GM19372 (cell line): ENCODE measurements around the gene GLRA1.
"Not testable (repeated sequence)": the region's sequence is repeated elsewhere in the genome, so short reads cannot be mapped to it uniquely, and the experiment has no call there.

Experiments
- ATAC-seq: cut with Tn5 transposase; IDR thresholded peaks from one replicate; pipeline ENCODE4 v1.9.1; 2021; ENCODE audit warnings: mild to moderate bottlenecking, low read depth, moderate library complexity; ENCODE audit not compliant: unreplicated experiment

The GLRA1 gene

DNA sequence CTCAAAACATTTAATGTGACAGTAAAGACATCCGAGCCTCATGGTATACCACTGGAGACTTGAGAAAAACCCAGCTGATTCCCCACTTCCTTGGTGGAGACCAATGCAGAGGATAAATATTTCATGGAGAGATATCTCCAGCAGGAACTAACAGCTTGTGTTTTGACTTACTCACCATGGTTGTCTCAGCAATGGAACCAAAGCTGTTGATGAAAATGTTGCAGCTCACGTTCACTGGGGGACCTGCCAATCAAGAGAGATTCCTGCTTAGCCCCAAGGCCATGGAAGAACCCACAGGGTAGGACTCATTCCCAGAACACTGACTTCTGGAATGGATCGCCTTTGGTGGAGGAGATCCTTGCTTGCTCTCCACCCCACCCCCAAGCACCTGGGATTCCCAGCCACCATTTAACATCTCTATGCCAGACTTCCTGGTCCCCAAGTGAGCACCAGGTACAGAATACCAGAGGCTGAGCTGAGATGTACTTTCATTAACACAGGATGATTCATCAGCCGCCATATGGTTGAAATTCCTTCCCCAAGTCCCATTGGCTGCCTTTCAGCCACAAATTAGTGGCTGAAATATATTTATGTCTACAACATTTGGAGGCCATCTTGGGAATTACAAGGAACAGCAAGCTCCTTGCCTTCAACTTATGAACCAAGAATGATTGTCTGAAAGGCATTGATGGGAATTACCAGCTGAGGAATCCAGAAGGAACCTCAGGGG lies 37.9 kb downstream of the GLRA1 start:
- no peak for ATAC-seq

DNA sequence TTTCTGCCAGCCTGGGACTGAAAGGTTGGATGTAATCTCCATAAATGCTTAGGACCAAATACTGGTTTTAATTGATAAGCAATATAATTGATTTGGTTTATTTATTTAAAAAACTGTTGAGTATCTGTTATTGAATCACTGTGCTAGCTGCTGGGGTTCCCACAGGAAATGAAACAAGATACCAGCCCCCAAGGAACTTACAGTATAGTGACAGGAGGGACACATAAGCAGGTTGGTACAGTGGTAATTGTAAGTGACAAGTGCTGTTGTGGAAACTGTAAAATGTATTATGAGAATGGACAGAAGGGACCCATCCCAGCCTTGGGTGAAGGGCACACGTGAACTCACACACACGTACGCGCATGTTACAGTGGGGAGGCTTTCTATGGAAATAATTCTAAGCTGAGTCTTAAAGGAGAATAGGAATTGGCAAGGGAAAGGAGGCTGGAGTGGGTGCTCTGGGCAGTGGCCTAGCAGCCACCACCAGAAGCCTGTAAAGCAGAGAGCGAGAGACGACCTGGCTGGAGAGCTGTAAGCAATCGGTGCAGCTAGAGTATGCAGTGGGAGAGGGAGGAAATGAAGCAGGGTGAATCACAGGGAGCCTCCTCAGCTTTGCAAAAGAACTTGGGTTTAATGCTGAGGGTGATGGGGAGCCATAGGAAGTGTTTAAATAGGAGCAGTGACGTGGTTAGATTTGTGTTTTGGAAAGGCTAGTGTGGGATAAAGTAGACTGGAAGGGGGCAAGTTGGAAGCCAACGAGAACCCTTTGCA lies 39.3 kb downstream of the GLRA1 start:
- ATAC-seq, result no peak

DNA sequence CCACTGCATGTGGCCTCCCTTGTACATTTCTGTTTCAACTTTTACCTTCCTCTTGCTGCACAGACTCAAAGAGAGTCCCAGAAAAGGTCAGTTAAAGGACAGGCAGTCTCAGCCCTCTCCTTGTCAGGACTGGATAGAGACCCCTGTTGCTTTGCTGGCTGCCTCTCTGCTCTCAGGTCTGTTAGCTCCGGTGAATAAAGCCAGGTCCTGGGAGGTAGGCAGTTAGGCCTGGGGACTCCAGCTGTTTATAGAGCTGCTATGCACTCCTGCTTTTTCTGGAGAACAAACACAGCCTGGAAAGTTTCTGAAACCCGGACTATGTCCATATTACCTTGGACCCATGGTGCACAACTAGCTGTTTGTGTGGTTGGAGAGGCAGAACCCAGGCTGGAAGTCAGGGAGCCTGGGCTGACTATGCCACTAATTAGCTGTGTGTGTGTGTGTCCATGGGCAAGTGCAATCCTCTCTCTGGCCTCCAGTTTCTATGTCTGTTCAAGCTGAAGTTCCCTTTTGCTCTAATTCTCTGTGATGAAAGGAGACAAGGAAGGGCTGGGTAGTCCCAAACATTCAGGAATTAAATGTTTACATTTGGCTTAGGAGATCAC lies 42.9 kb downstream of the GLRA1 start:
- no peak for ATAC-seq

DNA sequence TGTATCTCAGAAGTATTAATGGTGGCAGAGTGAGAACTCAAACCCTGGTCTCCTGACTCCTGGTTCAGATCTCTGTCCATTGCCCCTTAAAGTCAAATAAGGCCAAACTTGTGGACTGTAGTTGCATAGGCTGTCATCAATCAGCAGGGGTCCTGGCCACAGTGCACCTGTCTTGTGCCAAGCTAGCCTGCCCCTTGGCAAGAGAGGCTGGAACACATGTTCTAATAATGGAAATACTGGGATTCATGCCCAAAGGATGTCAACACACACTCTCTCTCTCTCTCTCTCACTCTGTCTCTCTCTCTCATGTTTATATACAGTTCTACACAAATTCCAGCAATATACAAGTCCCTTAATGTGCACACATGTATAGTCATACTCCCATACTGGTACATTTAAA lies 44.3 kb downstream of the GLRA1 start:
- no peak for ATAC-seq

DNA sequence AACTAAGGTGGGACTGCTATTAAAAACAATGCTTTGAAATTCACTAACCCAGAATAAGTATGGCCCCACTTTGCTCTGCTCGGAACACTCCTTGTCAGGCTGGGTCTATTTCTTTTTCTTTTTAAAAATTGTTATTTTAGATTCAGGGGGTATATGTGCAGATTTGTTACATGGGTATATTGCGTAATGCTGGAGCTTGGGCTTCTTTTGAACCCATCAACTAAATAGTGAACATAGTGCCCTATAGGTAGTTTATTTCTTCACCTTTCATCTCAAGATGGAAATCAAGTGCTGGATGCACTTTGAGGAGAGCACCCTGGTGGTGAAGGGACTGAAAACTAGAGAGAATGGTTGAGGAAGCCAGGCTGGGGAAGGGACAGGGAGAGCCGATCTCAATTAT lies 51.0 kb downstream of the GLRA1 start:
- ATAC-seq, result no peak

DNA sequence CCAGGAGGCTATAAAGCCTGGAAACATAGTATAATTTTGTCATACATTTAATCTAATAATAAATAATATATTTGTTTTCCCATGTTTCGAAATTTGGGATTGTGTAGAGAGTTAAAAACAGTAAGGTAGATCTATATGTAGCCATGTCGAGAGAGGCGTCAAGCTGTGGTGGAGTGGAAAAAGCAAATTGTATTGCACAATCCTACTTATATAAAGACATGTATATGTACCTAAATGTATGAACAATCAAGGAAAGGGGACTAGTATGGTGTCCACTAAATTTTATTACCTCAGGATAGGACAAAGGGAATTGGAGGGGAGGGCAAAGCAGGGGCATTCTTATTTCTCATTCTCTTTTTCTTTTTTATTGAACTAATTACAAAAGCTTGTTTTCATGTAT lies 52.0 kb downstream of the GLRA1 start:
- ATAC-seq, result no peak

DNA sequence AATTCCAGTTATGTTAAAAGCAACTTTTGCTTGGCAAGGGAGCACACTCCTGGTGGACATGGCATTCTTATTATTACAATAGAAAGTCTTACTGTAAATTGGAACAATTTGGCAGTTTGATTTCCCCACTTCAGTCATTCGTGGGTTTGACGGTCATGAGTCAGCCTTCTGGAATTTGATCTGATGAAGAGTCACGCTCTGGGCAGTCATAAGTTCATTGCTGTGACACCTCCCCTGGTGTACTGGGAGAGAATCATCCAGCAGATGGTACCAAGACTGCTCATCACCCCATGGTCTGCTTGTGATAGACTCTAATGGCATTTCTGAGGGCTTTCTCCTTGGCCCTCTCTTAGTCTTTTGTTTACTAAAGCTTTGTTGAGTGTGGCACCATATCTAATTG lies 53.8 kb downstream of the GLRA1 start:
- no peak for ATAC-seq

DNA sequence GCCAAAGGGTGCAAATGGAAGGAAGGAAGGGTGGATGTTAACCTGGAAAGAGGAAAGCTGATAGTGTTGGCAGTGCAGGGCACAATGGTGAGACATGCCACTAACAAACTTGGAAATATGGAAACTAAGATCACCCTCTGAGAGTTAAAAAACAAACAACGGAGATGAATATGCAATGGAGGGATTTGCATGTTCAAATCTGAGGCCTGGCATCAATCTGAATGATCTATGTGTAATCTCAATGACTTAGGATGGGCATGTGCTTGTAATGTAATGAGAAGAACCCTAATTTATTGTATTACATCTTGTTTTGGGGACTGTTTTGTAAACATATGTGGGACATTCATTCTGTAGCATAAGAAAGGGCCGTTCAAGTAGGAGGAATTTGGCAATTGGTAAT lies 54.4 kb downstream of the GLRA1 start:
- ATAC-seq, result no peak

DNA sequence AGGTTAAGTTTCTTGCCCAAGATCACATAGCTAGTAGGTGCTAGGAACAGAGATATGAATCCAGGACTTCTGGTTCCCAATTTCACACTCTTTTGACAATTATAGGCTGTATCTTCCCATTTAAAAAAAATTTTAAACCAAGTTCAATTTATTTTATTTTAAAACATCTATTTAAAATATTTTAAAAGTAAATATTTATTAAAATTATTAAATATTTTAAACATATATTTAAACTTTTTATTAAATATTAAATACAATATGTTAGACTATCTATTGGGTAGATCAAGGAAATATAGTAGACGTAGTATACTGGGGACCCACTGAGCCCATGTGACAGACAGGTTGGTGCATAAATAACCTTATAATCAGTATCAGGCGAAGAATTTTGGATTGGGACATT lies 54.8 kb downstream of the GLRA1 start:
- ATAC-seq, result no peak

DNA sequence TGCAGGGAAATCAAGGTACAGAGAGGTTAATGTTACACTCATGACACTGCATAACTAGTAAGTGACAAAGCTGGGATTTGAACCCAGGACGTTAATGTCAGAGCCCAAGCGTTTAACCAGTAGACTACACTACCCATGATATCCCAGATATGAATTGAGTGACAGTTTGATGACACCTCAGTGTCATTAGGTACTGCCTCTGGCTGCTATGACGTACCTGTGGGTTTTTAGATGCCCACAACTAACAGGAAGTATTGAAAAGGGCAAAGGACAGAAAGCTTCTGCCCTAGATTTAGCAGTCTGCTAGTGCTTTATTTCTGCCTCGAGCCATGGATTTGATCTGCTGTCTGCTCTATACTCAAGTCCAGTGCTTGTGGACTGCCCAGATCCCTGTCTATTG lies 56.2 kb downstream of the GLRA1 start:
- no peak for ATAC-seq

DNA sequence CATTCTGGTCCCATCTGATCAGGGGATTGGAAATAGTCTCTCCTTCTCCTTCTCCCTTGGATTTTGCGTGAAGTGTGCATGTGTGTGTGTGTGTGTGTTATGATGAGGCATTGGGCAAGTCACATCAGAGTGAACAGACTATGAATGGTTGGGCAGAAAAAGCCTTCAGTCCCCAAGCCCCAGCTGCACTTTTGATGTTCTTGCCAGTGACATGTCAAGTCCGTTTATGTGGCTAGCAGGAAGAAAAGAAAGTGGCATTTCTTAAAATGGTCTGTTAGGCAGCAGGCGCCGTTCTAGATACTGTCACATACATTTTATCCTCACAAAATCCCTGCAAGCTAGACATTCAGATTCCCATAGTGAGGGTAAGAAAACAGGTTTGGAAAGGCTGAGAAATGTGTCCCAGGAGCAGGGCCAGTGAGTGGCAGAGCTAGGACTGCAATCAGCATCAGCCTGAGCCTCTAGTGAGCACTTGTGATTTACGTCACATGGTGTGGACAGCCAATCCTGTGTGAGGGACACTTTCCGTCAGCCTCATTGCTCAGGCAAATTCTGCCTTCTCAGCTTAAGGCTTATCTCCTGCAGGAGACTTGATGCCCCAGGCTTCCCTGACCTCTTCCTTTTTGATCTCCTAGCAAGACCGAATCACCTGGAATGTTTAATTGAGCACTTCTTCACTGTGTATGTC lies 60.4 kb downstream of the GLRA1 start:
- ATAC-seq, result no peak

DNA sequence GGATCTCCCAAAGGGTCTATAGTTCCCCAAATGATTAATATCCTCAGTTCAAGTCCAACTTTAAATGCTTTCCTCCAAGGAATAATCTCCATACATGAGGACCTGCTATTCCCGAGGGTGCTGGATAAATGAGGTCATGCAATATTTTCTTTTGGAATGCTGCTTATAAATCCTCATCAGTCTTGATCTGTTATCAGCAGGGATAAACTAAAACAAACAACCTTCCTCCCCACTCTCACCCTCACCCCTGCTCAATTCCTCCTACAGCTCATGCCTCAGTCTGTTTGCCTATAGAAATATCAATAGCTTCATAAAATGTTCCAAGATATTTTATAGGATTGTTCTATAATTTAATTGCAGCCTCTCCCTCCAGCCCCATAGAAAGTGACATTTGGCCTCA lies 61.1 kb downstream of the GLRA1 start:
- ATAC-seq, result no peak

DNA sequence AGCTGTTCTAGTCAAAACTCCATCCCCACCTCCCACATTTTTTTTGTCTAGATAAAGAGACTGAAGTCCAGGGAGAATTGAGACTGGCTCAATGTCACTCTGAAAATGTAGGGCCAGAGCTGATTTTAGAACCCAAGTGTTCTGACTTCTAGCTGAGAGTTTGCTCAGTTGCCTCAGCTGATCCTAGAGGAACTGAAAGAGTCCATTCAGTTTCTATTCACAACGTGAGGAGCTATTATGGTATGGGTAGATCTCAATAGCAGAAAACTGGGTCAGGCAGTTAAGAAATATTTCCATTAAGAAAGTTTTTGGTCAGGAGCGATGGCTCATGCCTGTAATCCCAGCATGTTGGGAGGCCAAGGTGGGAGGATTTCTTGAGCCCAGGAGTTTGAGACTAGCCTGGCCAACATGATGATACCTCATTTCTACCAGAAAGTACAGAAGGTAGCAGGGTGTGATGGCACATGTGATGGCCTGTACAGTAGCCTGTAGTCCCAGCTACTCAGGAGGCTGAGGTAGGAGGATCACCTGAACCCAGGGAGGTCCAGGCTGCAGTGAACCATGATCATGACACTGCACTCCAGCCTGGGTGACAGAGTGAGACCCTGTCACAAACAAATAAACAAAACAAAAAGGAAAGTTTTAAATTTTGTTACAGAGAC lies 61.7 kb downstream of the GLRA1 start:
- no peak for ATAC-seq

DNA sequence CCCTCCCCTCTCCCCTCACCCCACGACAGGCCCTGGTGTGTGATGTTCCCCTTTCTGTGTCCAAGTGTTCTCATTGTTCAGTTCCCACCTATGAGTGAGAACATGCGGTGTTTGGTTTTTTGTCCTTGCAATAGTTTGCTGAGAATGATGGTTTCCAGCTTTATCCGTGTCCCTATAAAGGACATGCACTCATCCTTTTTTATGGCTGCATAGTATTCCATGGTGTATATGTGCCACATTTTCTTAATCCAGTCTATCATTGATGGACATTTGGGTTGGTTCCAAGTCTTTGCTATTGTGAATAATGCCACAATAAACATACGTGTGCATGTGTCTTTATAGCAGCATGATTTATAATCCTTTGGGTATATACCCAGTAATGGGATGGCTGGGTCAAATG lies 63.8 kb downstream of the GLRA1 start:
- not testable (repeated sequence) for ATAC-seq

DNA sequence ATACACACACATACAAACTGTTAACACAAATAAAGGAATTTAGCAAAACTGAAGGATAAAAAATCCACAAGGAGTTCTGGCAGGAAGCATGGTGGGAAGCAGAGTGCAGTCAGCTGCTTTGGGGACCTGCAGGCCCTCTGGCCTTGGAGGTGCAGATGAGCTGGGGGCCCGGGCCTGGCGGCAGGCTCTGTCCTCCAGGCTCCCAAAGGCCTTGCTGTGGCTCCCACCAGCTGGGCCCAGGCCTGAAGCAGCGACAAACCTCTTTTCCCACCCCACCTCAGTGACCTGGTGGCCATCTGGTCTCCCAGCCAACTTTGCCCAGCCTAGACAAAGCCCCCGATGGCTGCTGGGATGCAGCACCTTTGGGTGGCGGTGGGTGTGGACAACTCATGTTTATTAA lies 67.8 kb downstream of the GLRA1 start:
- no peak for ATAC-seq

DNA sequence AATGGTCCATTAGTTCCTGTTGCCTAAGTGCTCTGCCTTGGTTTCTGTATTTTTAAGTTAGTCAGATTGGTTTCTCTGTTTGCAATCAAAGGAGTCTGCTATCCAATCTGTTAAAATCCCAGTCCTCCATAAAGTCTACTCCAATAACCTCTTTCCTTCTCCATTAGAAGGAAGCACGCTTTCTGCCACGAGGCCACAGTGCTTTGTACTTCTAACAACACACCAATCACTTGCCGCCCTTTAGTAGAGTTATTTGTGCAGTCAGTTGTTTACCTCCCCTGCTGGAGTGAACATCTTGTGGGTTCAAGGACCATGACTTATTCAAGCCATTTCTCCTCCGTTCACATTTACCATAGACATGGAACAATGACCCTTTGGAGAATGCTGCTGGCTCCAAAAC lies 69.0 kb downstream of the GLRA1 start:
- ATAC-seq, result no peak

DNA sequence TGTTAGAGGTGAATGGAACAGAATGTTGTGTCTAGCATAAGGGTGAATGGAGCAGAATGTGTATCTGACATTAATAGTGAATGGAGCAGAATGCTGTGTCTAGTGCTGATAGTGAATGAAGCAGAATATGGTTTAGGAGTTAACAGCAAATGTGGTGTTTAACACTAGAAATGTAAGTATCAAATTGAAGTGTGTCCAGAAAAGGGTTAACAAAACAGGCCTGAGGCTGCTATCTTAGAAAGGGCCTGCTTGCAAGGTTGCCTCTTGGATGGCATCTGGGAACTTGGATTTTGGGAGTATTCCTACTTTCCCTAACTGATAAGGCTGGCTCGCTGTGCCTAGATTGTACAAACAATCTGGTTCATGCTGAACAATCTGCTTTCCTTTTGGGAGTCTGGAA lies 76.8 kb downstream of the GLRA1 start:
- no peak for ATAC-seq

DNA sequence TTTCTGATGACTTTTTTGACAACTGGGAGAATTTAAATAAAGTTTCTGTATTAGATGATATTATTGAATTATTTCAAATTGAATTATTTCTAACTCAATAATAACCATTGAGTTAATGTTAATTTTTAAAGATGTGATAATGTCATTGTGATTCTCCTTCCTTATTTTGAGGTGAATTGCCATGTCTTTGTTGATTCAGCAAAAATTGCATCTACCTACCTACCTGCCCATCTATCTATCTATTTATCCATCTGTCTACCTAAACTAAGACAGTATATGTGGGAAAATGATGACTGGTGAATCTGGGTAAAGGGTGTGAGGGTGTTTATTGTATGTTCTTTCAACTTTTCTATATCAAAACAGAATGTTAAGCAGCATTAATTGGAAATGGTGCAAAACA lies 77.9 kb downstream of the GLRA1 start:
- no peak for ATAC-seq

DNA sequence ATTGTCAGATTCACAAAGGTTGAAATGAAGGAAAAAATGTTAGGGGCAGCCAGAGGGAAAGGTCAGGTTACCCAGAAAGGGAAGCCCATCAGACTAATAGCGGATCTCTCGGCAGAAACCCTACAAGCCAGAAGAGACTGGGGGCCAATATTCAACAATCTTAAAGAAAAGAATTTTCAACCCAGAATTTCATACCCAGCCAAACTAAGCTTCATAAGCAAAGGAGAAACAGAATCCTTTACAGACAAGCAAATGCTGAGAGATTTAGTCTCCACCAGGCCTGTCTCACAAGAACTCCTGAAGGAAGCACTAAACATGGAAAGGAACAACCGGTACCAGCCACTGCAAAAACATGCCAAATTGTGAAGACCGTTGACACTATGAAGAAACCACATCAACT lies 91.8 kb downstream of the GLRA1 start:
- ATAC-seq, result not testable (repeated sequence)

DNA sequence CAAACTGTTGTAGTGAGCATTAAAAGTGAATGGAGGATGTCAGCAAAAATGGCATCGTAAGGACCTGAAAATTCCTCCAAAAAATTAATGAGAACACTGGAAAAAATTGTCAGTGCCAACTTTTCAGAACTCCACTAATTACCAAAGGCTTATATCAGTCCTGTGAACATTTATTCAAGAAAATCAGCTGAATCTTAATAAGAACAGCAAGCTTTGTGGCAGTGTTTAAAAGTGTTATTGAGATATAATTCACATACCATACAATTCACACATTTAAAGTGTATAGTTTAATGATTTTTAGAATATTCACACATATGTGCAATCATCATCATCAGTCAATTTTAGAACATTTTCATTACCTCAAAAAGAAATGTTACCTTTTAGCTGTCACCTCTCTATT lies 95.3 kb downstream of the GLRA1 start:
- ATAC-seq, result no peak

DNA sequence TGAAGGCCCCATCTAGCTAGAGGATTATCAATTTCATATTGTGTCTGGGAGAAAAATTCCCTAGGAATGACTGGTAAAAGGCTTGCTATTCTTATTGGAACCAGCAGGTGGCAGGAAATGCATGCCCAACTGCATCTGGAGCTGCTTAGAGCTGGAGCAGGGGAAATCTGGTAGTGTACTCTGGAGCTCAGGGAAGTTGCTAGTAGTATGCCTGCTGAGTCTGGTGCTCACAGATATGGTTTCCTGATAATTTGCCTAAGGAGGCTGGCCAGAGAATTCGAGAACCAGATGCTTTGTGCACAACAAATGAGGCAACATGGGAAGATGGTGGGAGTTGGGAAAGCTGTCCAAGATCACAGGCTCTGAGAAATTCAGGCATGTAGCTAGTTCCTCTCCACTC lies 99.2 kb downstream of the GLRA1 start:
- ATAC-seq, result peak; percentile 67
